Esophagus squamous epithelium (tissue), 4 donors: ENCODE measurements around the gene WDR59.
"Not testable (repeated sequence)": the region's sequence is repeated elsewhere in the genome, so short reads cannot be mapped to it uniquely, and the experiment has no call there.

Source experiments
- CTCF ChIP-seq, 6 experiments: fragments of 450-650 bp in 4 of 6; fragments of 200-600 bp in 2 of 6; sonication (generic) in 2 of 6; IDR thresholded peaks; one replicate each; pipeline ENCODE4 v1.5.1; 2016 to 2019; ENCODE audit warnings: antibody characterized with exemption in 6 of 6, mild to moderate bottlenecking in 4 of 6, moderate library complexity in 4 of 6
- POLR2A ChIP-seq, 4 donors: fragments of 450-650 bp; IDR thresholded peaks; one replicate each; pipeline ENCODE4 v1.6.1; 2017; ENCODE audit warnings: antibody characterized with exemption in 4 of 4, mild to moderate bottlenecking in 4 of 4, moderate library complexity in 3 of 4

GRCh38 chr16:75013123-75013522, 28.2 kb upstream of the WDR59 start:
- TF ChIP-seq CTCF, POLR2A (IDR thresholded peaks at IDR 0.05): not testable (repeated sequence)
